CD14-positive monocyte (primary cell): ENCODE data around the gene CCBE1. TPM values are rescaled to one million over a fixed set of nuclear protein-coding genes. Genes with fewer than 3 reads are reported as not detected.

Experiments used
- DNase-seq, 3 donors: peaks; one replicate each; pipeline ENCODE4 v3.0.0-alpha.2; 2011 to 2022
- H2AFZ ChIP-seq: 2 replicates; pipeline ENCODE4 v1.6.0; 2012; ENCODE audit warnings: mild to moderate bottlenecking, low read depth, low read length, inconsistent platforms; ENCODE audit not compliant: insufficient read depth, poor library complexity, severe bottlenecking
- H3K27ac ChIP-seq, 2 donors: 1 replicate in 1 of 2; 2 replicates in 1 of 2; pipeline ENCODE4 v1.5.1; 2012 to 2013; ENCODE audit warnings: low read length in 2 of 2, control low read depth in 1 of 2, inconsistent platforms in 1 of 2, low read depth in 1 of 2, mild to moderate bottlenecking in 1 of 2
- H3K27me3 ChIP-seq, 2 donors: one replicate each; pipeline versions ENCODE4 v1.6.0 to v1.6.1; 2011 to 2013; ENCODE audit warnings: low read length in 2 of 2; ENCODE audit not compliant: control insufficient read depth in 2 of 2, insufficient read depth in 2 of 2
- H3K36me3 ChIP-seq, 2 donors: replicated peaks in 1 of 2; 1 replicate in 1 of 2; 2 replicates in 1 of 2; pipeline versions ENCODE4 v1.5.1 to v1.6.1; 2012 to 2013; ENCODE audit warnings: low read length in 2 of 2, control low read depth in 1 of 2, inconsistent platforms in 1 of 2, mild to moderate bottlenecking in 1 of 2; ENCODE audit not compliant: insufficient read depth in 2 of 2, control insufficient read depth in 1 of 2
- H3K4me1 ChIP-seq, 2 donors: 1 replicate in 1 of 2; 2 replicates in 1 of 2; pipeline versions ENCODE4 v1.5.1 to v1.6.1; 2012 to 2013; ENCODE audit warnings: low read length in 2 of 2, control low read depth in 1 of 2, inconsistent platforms in 1 of 2, mild to moderate bottlenecking in 1 of 2, moderate library complexity in 1 of 2; ENCODE audit not compliant: insufficient read depth in 2 of 2, control insufficient read depth in 1 of 2
- H3K4me2 ChIP-seq: replicated peaks from 2 replicates; pipeline ENCODE3; 2012; ENCODE audit warnings: low read length, moderate library complexity, mild to moderate bottlenecking; ENCODE audit not compliant: poor library complexity, severe bottlenecking; ENCODE audit errors: extremely low read depth
- H3K4me3 ChIP-seq, 3 experiments: fragments of 200-600 bp in 1 of 3; sonication (generic) in 1 of 3; replicated peaks in 1 of 3; 1 replicate in 2 of 3; 2 replicates in 1 of 3; pipeline ENCODE4 v1.5.1; 2011 to 2013; ENCODE audit warnings: low read length in 3 of 3, mild to moderate bottlenecking in 3 of 3, control low read depth in 2 of 3, low read depth in 2 of 3, inconsistent platforms in 1 of 3, moderate library complexity in 1 of 3
- H3K79me2 ChIP-seq: 2 replicates; pipeline ENCODE4 v1.6.0; 2012; ENCODE audit warnings: mild to moderate bottlenecking, control low read depth, inconsistent platforms, low read length, moderate library complexity; ENCODE audit not compliant: insufficient read depth
- H3K9ac ChIP-seq: 2 replicates; pipeline ENCODE4 v1.6.0; 2017; ENCODE audit warnings: low read length, mild to moderate bottlenecking; ENCODE audit not compliant: insufficient read depth, poor library complexity, severe bottlenecking
- H3K9me3 ChIP-seq, 2 donors: replicated peaks in 1 of 2; 1 replicate in 1 of 2; 2 replicates in 1 of 2; pipeline versions ENCODE4 v1.5.1 to v1.6.1; 2012 to 2013; ENCODE audit warnings: low read length in 2 of 2, control low read depth in 1 of 2; ENCODE audit not compliant: control insufficient read depth in 1 of 2, insufficient read depth in 1 of 2
- H4K20me1 ChIP-seq: 2 replicates; pipeline ENCODE4 v1.6.0; 2012; ENCODE audit warnings: mild to moderate bottlenecking, low read length, control low read depth, moderate library complexity; ENCODE audit not compliant: insufficient read depth
- H3K27ac Mint-ChIP-seq, 7 donors: one replicate each; pipeline ENCODE4 v1.8.0; 2020; ENCODE audit warnings: mild to moderate bottlenecking in 7 of 7, mixed read lengths in 7 of 7, moderate library complexity in 6 of 7, inconsistent platforms in 2 of 7
- H3K27me3 Mint-ChIP-seq, 3 donors: one replicate each; pipeline ENCODE4 v1.8.0; 2021 to 2022; ENCODE audit warnings: low read depth in 3 of 3, mild to moderate bottlenecking in 3 of 3, mixed read lengths in 3 of 3, moderate library complexity in 3 of 3, inconsistent platforms in 1 of 3
- H3K36me3 Mint-ChIP-seq, 2 donors: one replicate each; pipeline ENCODE4 v1.8.0; 2020; ENCODE audit warnings: mixed read lengths in 2 of 2, inconsistent platforms in 1 of 2, mild to moderate bottlenecking in 1 of 2
- H3K4me1 Mint-ChIP-seq: one replicate; pipeline ENCODE4 v1.8.0; 2020; ENCODE audit warnings: mild to moderate bottlenecking, mixed read lengths
- H3K4me3 Mint-ChIP-seq, 2 donors: one replicate each; pipeline ENCODE4 v1.8.0; 2020; ENCODE audit warnings: mild to moderate bottlenecking in 2 of 2, mixed read lengths in 2 of 2, moderate library complexity in 1 of 2
- H3K9me3 Mint-ChIP-seq, 7 donors: one replicate each; pipeline ENCODE4 v1.8.0; 2020 to 2022; ENCODE audit warnings: mixed read lengths in 7 of 7, mild to moderate bottlenecking in 6 of 7, moderate library complexity in 6 of 7, inconsistent platforms in 2 of 7
- WGBS: methylation state at CpG from one replicate; pipeline ENCODE4 v1.1.5; 2013; ENCODE audit warnings: missing lambda C conversion rate; ENCODE audit not compliant: insufficient coverage; 5-methylcytosine and 5-hydroxymethylcytosine counted together
- intact Hi-C, 2 donors: fragments of 100-400 bp; cut with micrococcal nuclease; formaldehyde crosslinking; loops; one replicate each; pipeline versions ENCODE4 v1.15.0 to v1.15.1; 2023
- polyA plus RNA-seq, 3 donors: library from polyadenylated mRNA; depleted of rRNA in 1 of 3; unstranded in 2 of 3; stranded (reverse) in 1 of 3; fragments of 300-500 nt in 2 of 3; fragments of >200 nt in 1 of 3; fragmentation: Illumina TruSeq in 2 of 3; gene quantifications; 1 replicate in 2 of 3; 2 replicates in 1 of 3; pipeline ENCODE4 v1.2.3, GENCODE V29; 2012 to 2021
- TF ChIP-seq, protein P1 (sequence below): fragments of 200-600 bp; IDR thresholded peaks from one replicate; pipeline ENCODE4 v1.8.0; 2022; ENCODE audit warnings: antibody characterized with exemption, mild to moderate bottlenecking

The CCBE1 gene
- polyA plus RNA-seq, 3 donors = not detected

DNA sequence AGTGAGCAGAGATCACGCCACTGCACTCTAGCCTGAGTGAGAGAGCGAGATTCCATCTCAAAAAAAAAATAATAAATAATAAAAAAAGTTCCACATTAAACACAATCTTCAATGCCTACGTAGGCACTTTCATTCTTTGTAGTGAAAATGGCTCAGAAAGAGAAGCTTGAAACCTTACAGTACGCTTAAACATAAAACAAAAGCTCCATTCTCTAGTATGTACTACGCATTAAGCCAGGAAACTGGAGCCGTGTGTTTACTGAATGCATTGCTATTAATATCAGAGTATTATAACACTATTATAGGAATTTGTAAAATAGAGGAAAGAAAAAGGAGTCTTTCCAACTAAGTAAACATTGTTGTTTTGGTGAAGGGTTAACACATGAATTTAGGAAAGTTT, 296.8 kb downstream of the CCBE1 start:
- no peak overlapping the region for H3K4me3 Mint-ChIP-seq
- WGBS = no CpG with 5 or more reads among the region's 6 CpGs
- Histone ChIP-seq H3K27me3 (peaks cover 0 to 2% of the 10 kb centered on the region in 2 donors), H4K20me1 (no peaks in the 10 kb centered on the region), H3K4me3 (no peak overlapping the region), H3K4me1 (peaks cover 4 to 7% of the 10 kb centered on the region in 2 donors), H2AFZ (no peak overlapping the region), H3K9ac (no peak overlapping the region), H3K27ac (no peak overlapping the region), H3K4me2 (no peak overlapping the region), H3K9me3 (no peaks in the 10 kb centered on the region), H3K79me2 (no peaks in the 10 kb centered on the region), H3K36me3 (no peaks in the 10 kb centered on the region)
- H3K9me3 Mint-ChIP-seq = peaks cover 0 to 3% (median 0%) of the 10 kb centered on the region in 7 donors
- TF ChIP-seq, protein P1, sequence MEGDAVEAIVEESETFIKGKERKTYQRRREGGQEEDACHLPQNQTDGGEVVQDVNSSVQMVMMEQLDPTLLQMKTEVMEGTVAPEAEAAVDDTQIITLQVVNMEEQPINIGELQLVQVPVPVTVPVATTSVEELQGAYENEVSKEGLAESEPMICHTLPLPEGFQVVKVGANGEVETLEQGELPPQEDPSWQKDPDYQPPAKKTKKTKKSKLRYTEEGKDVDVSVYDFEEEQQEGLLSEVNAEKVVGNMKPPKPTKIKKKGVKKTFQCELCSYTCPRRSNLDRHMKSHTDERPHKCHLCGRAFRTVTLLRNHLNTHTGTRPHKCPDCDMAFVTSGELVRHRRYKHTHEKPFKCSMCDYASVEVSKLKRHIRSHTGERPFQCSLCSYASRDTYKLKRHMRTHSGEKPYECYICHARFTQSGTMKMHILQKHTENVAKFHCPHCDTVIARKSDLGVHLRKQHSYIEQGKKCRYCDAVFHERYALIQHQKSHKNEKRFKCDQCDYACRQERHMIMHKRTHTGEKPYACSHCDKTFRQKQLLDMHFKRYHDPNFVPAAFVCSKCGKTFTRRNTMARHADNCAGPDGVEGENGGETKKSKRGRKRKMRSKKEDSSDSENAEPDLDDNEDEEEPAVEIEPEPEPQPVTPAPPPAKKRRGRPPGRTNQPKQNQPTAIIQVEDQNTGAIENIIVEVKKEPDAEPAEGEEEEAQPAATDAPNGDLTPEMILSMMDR = no peak
- no peak for DNase-seq
- no peaks in the 10 kb centered on the region for H3K36me3 Mint-ChIP-seq
- intact Hi-C loops = loop anchor here (5.0 kb wide), 2 partner anchors 93 to 148 kb away; no protein-coding TSS in a partner anchor
- peaks cover 7% of the 10 kb centered on the region for H3K4me1 Mint-ChIP-seq
- no peak overlapping the region for H3K27ac Mint-ChIP-seq
- H3K27me3 Mint-ChIP-seq = peaks cover 7 to 14% (median 10%) of the 10 kb centered on the region in 3 donors

DNA sequence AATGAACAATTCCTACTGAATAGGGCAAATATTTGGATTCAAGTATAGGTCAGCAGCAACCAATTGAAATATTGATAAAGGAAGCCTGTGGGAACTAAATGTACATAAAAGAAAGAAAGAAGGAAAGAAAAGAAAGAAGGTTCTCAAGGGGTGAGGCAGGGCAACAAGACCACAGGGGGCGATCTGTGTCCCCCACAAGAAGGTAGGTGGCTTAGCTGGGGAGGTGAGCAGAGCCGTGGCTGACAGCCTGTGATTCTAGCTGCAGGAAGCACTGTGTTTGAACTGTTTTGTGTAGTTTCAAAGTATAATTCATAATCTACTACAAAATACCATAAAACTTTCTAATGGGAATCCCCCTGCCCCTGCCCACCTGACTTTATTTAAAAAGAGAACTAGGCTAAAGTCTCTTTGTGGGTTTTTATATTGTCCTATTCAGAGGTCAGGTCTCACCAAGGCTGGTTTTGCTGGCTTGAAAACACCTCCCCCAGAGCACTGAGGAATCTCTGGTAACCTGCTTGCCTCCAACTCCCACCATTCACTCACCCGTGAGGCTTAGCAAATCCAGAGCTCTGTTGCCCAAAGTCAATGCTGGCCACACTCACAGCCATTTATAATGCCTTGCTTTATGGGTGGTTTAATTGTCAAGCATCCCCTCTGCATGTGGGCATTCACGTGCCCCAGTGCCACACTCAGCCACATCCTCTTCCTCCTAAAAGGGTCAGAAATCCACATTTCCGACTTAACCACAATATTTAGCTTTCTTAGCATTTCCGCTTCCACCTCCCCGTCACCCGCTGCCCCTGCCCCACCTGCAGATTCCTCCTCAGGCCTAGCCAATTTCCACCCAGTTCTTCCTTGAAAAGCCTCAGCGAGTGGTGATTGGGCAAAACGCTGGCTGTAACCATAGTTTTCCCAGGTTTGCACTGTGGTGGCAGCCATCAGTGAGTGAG, 301.7 kb downstream of the CCBE1 start:
- peaks cover 10 to 14% (median 13%) of the 10 kb centered on the region in 3 donors for H3K27me3 Mint-ChIP-seq
- H3K27ac ChIP-seq = no peak overlapping the region
- no peak overlapping the region for H2AFZ ChIP-seq
- H3K27ac Mint-ChIP-seq = no peak overlapping the region
- H3K4me3 Mint-ChIP-seq = peak overlapping the region in 1 of 2 donors; percentile 40
- TF ChIP-seq, protein P1 = no peak
- no peaks in the 10 kb centered on the region for H4K20me1 ChIP-seq
- H3K9me3 ChIP-seq = no peaks in the 10 kb centered on the region
- intact Hi-C loops = no loop called here
- H3K27me3 ChIP-seq = no peaks in the 10 kb centered on the region
- H3K4me1 ChIP-seq = peaks cover 5 to 7% of the 10 kb centered on the region in 2 donors
- H3K36me3 Mint-ChIP-seq = no peaks in the 10 kb centered on the region
- peaks cover 8% of the 10 kb centered on the region for H3K4me1 Mint-ChIP-seq
- no peak overlapping the region for H3K4me2 ChIP-seq
- 9% methylated on average over 5 of the region's 10 CpGs for WGBS
- no peak for DNase-seq
- H3K36me3 ChIP-seq = no peaks in the 10 kb centered on the region
- H3K4me3 ChIP-seq = no peak overlapping the region
- no peaks in the 10 kb centered on the region for H3K79me2 ChIP-seq
- no peak overlapping the region for H3K9ac ChIP-seq
- peaks cover 0 to 3% (median 0%) of the 10 kb centered on the region in 7 donors for H3K9me3 Mint-ChIP-seq
